ENCODE results near the gene TOMM5. TPM values are rescaled to one million over a fixed set of nuclear protein-coding genes. Genes with fewer than 3 reads are reported as not detected.

Gene TOMM5
- total and polyA plus RNA-seq, 2 of the 13 experiments (the other 11 are each of a cell fraction or from before 2014, with no cell fraction given) = 147 to 315 TPM

DNA sequence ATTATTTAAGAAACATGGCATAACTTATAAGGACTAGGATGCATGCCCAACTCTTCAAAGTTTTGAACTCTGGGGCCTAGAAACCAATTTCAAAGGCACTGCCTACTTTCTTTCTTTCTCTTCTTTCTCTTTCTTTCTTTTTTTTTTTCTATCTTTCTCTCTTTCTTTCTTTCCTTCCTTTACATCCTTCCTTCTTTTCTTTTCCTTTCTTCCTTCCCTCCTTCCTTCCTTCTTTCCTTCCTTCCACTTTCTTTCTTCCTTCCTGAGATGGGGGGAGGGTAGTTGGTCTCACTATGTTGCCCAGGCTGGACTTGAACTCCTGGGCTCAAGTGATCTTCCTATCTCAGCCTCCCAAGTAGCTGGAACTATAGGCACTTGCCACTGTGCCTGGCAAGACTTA, 15.9 kb upstream of the TOMM5 start:
- ATAC-seq (no peak), DNase-seq (ENCODE audit: low spot score) (no peak), FAIRE-seq (no peak)
- H4K20me1 ChIP-seq (ENCODE audit: insufficient read depth, low read length) = no peaks in the 10 kb centered on the region
- in situ Hi-C loops (cut with HindIII; ENCODE audit: extremely low pct_ligation_motif_present, low pct_unique_long_range_greater_than_20kb) (no loop called here), intact Hi-C loops (cut with micrococcal nuclease; ENCODE audit: unreplicated experiment) (no loop called here)
- no peaks in the 10 kb centered on the region for H3K79me2 ChIP-seq (ENCODE audit: insufficient read depth, low read length)
- H3K4me3 ChIP-seq (replicated peaks in 1 of 3; ENCODE audit: insufficient read depth in 1 of 3, low read depth in 2 of 3, low read length in 3 of 3) = no peak overlapping the region
- ChIA-PET CTCF (ENCODE audit: low intra/inter-chr PET ratio, low total read pairs) (no interaction called here), POLR2A (no interaction called here)
- H3K9me3 ChIP-seq (ENCODE audit: low read length) = no peaks in the 10 kb centered on the region
- H3K27ac ChIP-seq (ENCODE audit: extremely low read length, insufficient read depth, low read length) = no peak overlapping the region
- no peak for TF ChIP-seq ZNF891 (CRISPR knock-in tag; IDR thresholded peaks at IDR 0.05)
- no peak for TF ChIP-seq ZMAT5 (CRISPR knock-in tag; IDR thresholded peaks at IDR 0.05; ENCODE audit: borderline replicate concordance, low read depth)
- TF ChIP-seq ZNF83 (CRISPR knock-in tag; IDR thresholded peaks at IDR 0.05; ENCODE audit: borderline replicate concordance) = no peak
- TF ChIP-seq, protein P1, sequence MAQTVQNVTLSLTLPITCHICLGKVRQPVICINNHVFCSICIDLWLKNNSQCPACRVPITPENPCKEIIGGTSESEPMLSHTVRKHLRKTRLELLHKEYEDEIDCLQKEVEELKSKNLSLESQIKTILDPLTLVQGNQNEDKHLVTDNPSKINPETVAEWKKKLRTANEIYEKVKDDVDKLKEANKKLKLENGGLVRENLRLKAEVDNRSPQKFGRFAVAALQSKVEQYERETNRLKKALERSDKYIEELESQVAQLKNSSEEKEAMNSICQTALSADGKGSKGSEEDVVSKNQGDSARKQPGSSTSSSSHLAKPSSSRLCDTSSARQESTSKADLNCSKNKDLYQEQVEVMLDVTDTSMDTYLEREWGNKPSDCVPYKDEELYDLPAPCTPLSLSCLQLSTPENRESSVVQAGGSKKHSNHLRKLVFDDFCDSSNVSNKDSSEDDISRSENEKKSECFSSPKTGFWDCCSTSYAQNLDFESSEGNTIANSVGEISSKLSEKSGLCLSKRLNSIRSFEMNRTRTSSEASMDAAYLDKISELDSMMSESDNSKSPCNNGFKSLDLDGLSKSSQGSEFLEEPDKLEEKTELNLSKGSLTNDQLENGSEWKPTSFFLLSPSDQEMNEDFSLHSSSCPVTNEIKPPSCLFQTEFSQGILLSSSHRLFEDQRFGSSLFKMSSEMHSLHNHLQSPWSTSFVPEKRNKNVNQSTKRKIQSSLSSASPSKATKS (CRISPR knock-in tag; IDR thresholded peaks at IDR 0.05) = no peak
- H3K4me2 ChIP-seq (ENCODE audit: low read depth, low read length) = no peak overlapping the region
- no peak overlapping the region for H2AFZ ChIP-seq (ENCODE audit: low read length)
- no TSS peak for BruUV-seq (replicated peaks)
- H3K4me1 ChIP-seq (ENCODE audit: insufficient read depth, low read length) = peaks cover under 1% of the 10 kb centered on the region
- H3K9ac ChIP-seq (ENCODE audit: insufficient read depth, low read depth, low read length) = no peak overlapping the region
- H3K27me3 ChIP-seq (ENCODE audit: control insufficient read depth in 1 of 2, insufficient read depth in 2 of 2, low read length in 2 of 2) = peaks cover 0 to 23% of the 10 kb centered on the region in 2 experiments; a peak in 3 of 5 replicates
- no peaks in the 10 kb centered on the region for H3K36me3 ChIP-seq (replicated peaks in 1 of 2; ENCODE audit: control insufficient read depth in 1 of 2, insufficient read depth in 2 of 2, low read length in 2 of 2)

- FAIRE-seq = no peak
- Histone ChIP-seq H3K36me3 (replicated peaks in 1 of 2; ENCODE audit: control insufficient read depth in 1 of 2, insufficient read depth in 2 of 2, low read length in 2 of 2) (no peaks in the 10 kb centered on the region), H3K4me1 (ENCODE audit: insufficient read depth, low read length) (peaks cover 10% of the 10 kb centered on the region), H2AFZ (ENCODE audit: low read length) (no peak overlapping the region), H3K9me3 (ENCODE audit: low read length) (no peaks in the 10 kb centered on the region), H3K9ac (ENCODE audit: insufficient read depth, low read depth, low read length) (no peak overlapping the region), H4K20me1 (ENCODE audit: insufficient read depth, low read length) (no peaks in the 10 kb centered on the region), H3K79me2 (ENCODE audit: insufficient read depth, low read length) (no peaks in the 10 kb centered on the region), H3K27ac (ENCODE audit: extremely low read length, insufficient read depth, low read length) (no peak overlapping the region), H3K4me2 (ENCODE audit: low read depth, low read length) (no peak overlapping the region), H3K4me3 (replicated peaks in 1 of 3; ENCODE audit: insufficient read depth in 1 of 3, low read depth in 2 of 3, low read length in 3 of 3) (no peak overlapping the region), H3K27me3 (ENCODE audit: control insufficient read depth in 1 of 2, insufficient read depth in 2 of 2, low read length in 2 of 2) (peaks cover 0 to 5% of the 10 kb centered on the region in 2 experiments; a peak in 3 of 5 replicates)
- ATAC-seq = no peak
- WGBS (ENCODE audit: low lambda C conversion rate) = 88% methylated on average over 1 of the region's 1 CpG
- in situ Hi-C loops (cut with HindIII; ENCODE audit: extremely low pct_ligation_motif_present, low pct_unique_long_range_greater_than_20kb) (no loop called here), intact Hi-C loops (cut with micrococcal nuclease; ENCODE audit: unreplicated experiment) (no loop called here)
- POLR2A ChIA-PET = no interaction called here
- BruUV-seq (replicated peaks) = no TSS peak
- CTCF ChIA-PET (ENCODE audit: low intra/inter-chr PET ratio, low total read pairs) = no interaction called here
- no peak for DNase-seq (ENCODE audit: low spot score)
- TF ChIP-seq JUND (CRISPR knock-in tag; IDR thresholded peaks at IDR 0.05) (no peak), SPEN (CRISPR knock-in tag; IDR thresholded peaks at IDR 0.05; ENCODE audit: low read depth) (no peak), YEATS4 (CRISPR knock-in tag; IDR thresholded peaks at IDR 0.05; ENCODE audit: borderline replicate concordance) (no peak), DZIP1 (CRISPR knock-in tag; IDR thresholded peaks at IDR 0.05) (no peak), MTA1 (CRISPR knock-in tag; IDR thresholded peaks at IDR 0.05; ENCODE audit: borderline replicate concordance) (no peak), ZNF713 (CRISPR knock-in tag; IDR thresholded peaks at IDR 0.05) (no peak), POGZ (CRISPR knock-in tag; IDR thresholded peaks at IDR 0.05) (no peak), XBP1 (CRISPR knock-in tag; IDR thresholded peaks at IDR 0.05) (no peak)
- TF ChIP-seq, protein P2, sequence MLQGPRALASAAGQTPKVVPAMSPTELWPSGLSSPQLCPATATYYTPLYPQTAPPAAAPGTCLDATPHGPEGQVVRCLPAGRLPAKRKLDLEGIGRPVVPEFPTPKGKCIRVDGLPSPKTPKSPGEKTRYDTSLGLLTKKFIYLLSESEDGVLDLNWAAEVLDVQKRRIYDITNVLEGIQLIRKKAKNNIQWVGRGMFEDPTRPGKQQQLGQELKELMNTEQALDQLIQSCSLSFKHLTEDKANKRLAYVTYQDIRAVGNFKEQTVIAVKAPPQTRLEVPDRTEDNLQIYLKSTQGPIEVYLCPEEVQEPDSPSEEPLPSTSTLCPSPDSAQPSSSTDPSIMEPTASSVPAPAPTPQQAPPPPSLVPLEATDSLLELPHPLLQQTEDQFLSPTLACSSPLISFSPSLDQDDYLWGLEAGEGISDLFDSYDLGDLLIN (CRISPR knock-in tag; IDR thresholded peaks at IDR 0.05; ENCODE audit: borderline replicate concordance) = no peak
These were observed 11.9 kb upstream of the TOMM5 start for GRCh38 chr9:37604296-37604695.

All from HepG2 (cell line).